NCI-H774 (cell line): ENCODE results near the gene MYO7B.

Experiments
- DNase-seq: peaks from one replicate; lab custom pipeline; 2025; lab: John Stamatoyannopoulos, UW

MYO7B gene

GRCh38 chr2:127663566-127664064 lies 128.1 kb downstream of the MYO7B start:
- DNase-seq, result no peak

DNA sequence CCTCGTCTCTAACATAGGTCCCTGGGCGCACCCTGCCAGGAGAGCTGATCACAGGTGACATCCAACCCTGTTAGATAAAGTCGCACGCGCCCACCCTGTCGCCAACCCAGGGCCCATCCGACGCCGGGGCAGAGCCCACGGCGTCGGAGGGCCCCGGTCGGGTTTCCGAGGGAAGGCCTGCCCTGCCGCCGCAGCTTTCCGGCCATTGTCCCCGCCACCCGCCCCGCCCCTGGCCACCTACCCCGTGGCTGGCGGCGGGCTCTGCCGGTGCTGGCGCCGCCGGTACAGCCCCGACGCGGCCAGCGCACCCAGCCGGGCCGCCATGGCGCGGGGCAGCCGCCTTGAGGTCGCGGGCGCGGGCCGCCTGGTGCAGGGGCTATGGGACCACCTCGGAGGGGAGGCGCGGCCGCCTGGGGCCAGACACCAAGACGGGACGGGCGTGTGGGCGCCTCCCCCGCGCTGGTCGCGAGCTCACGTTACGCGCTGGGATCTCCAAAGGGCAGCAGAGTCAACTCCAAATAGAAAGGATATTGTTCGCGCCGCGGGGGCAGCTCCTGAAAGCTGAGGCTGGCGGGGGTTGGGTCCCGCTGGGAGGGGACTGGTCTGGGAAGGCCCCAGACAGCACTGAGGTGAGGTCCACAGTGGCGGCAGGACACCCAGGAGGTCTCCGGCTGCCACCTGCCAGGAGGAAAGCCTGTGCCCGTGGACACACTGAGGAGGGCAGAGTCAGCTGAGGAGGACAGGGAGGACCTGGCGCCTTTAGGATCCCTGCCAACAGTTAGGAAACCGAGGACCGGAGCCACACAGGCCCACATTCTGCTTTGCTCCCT lies 128.8 kb downstream of the MYO7B start:
- no peak for DNase-seq

DNA sequence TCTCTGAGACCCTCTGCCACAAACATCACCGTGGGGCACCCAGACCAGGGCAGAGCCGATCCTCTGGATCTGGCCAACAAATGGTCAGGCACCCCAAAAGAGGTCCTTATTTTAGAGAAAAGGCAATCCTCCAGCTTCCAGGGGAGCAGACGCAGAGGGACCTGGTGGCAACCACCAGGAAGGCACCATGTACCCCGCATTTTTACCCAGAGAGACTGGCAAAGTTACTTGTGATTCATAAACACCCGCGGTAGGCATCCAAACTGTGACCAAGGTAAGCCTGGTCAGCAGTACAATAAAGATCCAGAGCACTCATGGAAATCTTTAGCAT lies 129.4 kb downstream of the MYO7B start:
- DNase-seq, result no peak

DNA sequence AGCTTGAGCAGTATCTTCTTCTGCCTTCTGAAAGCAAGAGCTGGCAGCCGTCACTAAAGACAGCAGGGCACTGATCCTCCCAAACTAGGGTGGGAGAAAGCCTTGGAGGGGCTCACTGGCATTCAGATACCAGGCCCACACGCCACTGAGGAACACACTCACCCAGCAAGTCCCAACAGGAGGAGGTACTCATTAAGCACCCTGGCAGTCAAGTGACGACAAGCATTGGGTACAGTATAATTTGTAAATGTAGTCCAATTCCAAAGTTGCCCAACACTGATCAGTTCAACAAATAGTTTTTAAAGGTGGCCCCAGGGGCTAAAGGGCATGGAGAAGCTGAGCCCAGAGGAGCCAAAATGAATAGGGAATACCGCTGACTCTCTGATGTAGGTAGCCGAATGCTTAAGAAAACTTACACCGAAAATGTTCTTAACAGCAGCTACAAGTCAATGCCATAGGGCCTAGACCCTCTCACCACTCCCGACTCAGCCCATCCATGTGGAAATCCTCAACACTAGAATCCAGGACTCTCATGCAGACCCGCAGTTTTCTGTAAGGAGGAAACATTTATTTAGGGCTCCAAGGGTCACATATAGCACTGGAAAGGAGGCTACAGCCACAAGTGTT lies 129.9 kb downstream of the MYO7B start:
- DNase-seq, result no peak

- DNase-seq, result no peak
Measured at GRCh38 chr2:127669056-127669455, 133.6 kb downstream of the MYO7B start.

GRCh38 chr2:127670055-127670956 lies 134.8 kb downstream of the MYO7B start:
- DNase-seq, result no peak

- no peak for DNase-seq
Measured at GRCh38 chr2:127670957-127671290, 135.4 kb downstream of the MYO7B start.

GRCh38 chr2:127671557-127672302 lies 136.2 kb downstream of the MYO7B start:
- no peak for DNase-seq

GRCh38 chr2:127672341-127673224 lies 137.1 kb downstream of the MYO7B start:
- DNase-seq, result no peak

DNA sequence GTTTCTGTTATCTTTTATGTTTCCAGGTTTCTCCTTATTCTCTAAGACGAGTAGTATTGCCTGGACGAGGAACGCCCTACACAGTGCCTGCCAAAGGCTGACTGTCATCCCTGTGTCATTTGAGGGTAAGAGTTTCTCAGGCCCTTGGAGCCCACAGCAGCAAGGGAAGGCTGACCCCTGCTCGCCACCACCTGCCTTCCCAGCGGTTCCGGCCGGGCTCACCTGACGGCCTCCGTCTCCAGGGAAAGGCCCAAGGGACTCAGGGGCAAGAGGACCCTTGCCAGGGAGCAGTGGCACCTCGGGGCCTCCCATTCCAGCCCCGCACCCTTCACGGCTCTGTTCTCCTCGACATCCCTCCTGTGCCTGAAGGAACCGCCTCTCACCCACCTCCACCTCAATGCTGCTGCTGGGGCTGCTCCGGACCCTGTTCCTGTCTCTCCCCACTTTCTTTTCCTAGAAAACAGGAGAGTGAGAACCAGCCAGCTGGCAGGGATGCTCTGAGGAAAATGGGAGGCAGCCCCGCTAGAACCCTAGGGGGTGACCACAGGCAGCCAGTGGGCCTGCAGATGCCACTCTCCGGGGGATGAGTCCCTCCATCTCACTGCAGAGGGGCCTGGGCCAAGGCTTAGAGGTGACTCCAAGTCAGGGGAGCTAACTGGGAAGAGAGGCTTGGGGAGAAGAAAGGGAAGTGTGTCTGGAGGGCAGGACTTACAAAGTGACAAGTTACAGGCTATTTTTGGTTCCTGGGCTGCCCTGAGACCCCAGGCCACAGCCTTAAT lies 138.0 kb downstream of the MYO7B start:
- no peak for DNase-seq

- DNase-seq, result no peak
Measured at GRCh38 chr2:127674241-127675209, 139.0 kb downstream of the MYO7B start.

DNA sequence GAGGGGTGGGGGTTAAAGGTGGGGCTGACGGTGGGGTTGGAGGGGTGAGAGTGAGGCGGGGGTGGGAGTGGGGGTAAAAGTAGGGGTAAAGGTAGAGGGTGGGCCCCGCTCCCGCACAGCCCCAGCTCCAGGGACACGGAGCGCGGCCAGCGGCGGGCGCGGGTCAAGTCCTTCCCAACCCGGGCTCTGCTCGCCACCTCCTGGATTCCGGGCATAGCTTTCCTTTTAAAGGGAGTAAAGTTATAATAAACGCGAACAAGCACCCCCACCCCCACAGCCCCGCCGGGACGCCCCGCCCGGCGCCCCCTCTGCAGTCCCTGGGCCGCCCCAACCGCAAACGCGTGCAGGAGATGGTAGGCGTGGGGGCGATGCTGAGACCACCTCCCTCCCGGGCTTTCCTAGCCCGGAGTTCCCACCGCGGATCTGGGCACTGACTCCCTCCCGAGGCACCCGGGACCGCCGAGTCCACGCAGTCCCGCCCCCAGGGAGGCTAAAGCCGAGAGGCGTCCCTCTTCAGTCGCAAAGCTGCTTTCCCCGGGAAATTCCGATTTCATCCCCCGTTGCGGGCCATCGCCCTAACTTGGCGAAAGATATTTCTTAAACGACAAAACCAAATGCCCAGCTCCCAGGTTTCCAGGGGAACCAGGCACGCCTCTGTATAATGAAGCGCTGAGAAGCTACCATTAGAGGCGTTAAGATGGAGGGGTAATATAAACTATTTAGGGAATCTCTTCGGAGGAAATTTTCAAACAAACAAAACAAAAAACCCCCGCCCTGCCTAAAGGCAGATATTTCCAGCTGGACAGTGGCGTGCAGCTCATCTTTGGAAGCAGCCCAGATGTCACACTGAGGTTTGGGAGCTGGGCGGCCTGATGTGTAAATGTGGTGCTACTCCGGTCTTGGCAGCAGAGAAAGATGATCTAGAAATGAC lies 140.1 kb downstream of the MYO7B start, which contains the start of gene LIMS2:
TSS of gene LIMS2 (minus strand) at position 200 of the 931 bp plus-strand sequence. CDS start 506 bp downstream, outside the sequence.
- DNase-seq, result no peak

DNA sequence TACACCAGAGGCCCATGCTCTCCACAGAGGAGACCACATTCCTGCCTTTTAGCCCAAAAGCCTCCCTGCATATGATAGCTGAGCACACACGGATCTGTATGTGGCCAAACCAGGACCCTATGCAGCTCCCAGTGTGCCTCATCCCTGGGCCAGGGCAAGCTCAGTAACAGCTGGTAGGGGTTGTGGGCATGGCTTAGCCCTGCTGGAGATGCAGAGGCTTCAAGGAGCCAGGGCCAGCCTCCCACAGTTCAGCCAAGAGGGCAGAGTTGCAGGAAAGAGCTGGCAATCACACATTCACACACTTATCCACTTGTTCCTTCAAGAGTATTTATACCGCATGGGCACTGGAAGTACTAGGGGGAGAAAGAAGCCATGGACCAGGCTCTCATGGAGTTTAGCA lies 141.4 kb downstream of the MYO7B start:
- no peak for DNase-seq

- DNase-seq, result no peak
Measured at GRCh38 chr2:127678531-127678930, 143.0 kb downstream of the MYO7B start.

DNA sequence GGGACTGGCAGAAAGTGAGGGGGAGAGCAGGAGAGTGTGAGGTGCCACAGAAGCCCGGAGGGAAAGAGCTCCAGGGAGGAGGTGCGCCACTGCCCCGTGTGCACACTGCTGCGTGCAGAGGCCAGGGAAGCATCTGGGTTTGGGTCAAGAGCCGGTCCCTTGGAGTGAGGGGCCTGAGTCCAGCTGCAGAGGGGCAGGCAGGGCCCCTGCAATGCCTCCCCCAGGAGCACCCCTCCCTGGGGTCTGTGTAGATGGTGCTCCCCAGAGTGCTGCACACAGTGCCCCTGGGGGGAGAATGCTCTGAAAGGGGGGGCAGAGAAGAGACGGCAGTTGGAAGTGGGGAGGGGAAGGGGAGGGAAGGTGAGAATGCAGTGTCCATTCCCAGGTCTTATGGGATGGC lies 143.5 kb downstream of the MYO7B start:
- no peak for DNase-seq

DNA sequence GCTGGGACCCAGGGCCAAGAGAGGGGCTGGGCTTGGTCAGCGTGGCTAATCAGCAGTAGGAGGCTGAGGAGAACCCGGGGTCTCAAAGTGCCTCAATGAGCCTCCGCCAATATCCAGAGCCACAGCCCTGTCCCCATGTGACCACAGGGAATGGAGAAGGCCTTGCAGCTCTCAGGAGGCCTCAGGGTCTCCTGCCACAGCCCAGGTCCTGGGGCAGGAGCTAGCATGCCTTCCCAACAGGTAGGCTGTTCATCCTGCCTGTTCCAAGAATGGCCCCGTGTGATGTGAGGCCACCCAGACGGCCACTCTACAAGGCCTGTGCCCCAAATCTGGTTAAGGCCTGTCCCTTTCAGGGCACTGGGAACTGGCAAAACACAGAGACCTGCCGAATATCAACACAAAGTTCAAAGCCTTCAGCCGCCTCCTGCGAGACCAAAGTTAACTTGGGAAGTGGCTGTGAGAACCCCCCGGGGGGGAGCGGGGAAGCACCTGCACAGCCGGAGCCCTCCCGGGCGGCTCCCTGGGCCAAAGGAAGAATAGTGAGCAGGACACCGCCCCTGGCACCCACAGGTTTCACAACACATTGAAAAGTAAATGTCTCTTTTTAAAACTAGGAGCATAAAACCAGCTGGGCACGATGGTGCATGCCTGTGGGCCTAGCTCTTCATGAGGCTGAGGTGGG lies 144.3 kb downstream of the MYO7B start:
- no peak for DNase-seq

GRCh38 chr2:127680706-127681287 lies 145.3 kb downstream of the MYO7B start:
- DNase-seq, result no peak
